Measurements from ENCODE around the gene KRT4.
"Not testable (repeated sequence)": the region's sequence is repeated elsewhere in the genome, so short reads cannot be mapped to it uniquely, and the experiment has no call there.

The KRT4 gene

DNA sequence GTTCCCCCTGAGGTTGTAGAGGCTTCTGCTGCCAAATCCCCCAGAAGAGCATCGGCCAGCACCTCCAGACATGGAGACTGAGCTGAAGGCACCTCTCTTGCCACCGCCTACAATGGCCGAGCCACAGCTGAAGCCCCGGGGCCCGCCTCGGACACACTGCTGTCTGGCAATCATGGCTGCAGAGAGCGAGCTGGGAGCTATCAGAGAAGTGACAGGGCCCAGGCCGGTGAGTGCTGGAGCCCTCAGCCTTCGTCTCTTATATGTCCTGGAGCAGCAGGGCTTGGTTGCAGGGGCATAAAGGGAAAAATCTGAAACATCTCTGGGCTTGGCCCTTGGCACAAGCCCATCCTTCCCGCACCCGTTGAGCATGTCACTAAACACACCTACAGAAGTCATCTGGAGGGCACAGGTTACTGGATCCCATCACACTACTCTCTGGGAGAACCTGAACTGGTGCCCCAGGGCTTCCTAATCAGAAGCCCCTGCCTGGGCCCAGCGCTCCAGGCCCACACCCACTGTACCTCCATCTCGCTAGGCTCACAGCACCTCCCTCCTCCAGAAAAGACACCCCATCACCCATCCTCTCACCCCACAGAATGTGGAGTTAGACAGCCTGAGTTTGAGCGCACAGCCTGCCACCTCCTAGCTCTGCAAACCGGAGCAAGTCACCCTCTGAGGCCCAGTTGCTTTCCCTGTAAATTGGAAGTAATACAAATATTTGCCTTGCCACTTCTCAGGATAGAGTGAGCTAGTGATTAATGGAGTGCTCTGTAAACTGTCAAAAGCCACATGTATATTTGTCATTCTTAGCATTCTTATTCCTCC, at the start of gene KRT4:
Gene KRT4, minus strand, starts transcription at position 232 of the 825 bp plus-strand sequence. Its CDS starts 58 bp downstream, at position 174.
- no peaks in the 10 kb centered on the region for H3K27me3 ChIP-seq (ENCODE audit: control insufficient read depth, insufficient read depth, low read length)
- no peak for DNase-seq (ENCODE audit: low read depth, low spot score)
- H3K4me1 ChIP-seq (ENCODE audit: control insufficient read depth, insufficient read depth, low read length) = no peaks in the 10 kb centered on the region
- no peaks in the 10 kb centered on the region for H3K36me3 ChIP-seq (ENCODE audit: control insufficient read depth, insufficient read depth, low read length)
- no peak within 1 kb of the TSS for H3K4me3 ChIP-seq (ENCODE audit: low read length)
- H3K27ac ChIP-seq (ENCODE audit: low read length) = no peak within 1 kb of the TSS
- H3K9me3 ChIP-seq (ENCODE audit: control insufficient read depth, insufficient read depth, low read length) = no peaks in the 10 kb centered on the region
- WGBS (ENCODE audit: insufficient coverage, insufficient read length) = no CpG with 5 or more reads among the region's 15 CpGs

DNA sequence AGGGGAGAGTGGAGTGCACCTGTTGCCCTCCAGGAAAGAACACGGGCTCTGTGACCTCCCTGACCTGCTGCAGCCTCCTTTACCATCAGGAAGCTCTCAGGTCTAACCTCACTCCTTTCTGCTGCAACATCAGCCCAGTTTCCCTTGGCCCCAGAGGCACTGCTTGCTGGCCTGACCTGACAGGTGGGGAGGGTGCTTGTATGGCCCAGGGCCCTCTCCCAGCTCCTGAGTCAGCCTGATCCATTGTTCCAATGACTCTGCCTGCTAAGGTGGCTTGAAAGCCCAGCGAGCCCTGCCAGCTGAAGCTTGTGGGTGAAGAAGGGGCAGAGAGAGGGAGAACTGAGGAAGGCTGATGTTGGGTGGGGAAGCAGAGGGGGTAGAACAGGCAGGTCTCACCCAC, 48.1 kb upstream of the KRT4 start:
- no peak for DNase-seq (ENCODE audit: low read depth, low spot score)
- no peaks in the 10 kb centered on the region for H3K27me3 ChIP-seq (ENCODE audit: control insufficient read depth, insufficient read depth, low read length)
- no peaks in the 10 kb centered on the region for H3K36me3 ChIP-seq (ENCODE audit: control insufficient read depth, insufficient read depth, low read length)
- no peak overlapping the region for H3K27ac ChIP-seq (ENCODE audit: low read length)
- no peak overlapping the region for H3K4me3 ChIP-seq (ENCODE audit: low read length)
- H3K9me3 ChIP-seq (ENCODE audit: control insufficient read depth, insufficient read depth, low read length) = no peaks in the 10 kb centered on the region
- WGBS (ENCODE audit: insufficient coverage, insufficient read length) = no CpG with 5 or more reads among the region's 2 CpGs
- no peaks in the 10 kb centered on the region for H3K4me1 ChIP-seq (ENCODE audit: control insufficient read depth, insufficient read depth, low read length)

DNA sequence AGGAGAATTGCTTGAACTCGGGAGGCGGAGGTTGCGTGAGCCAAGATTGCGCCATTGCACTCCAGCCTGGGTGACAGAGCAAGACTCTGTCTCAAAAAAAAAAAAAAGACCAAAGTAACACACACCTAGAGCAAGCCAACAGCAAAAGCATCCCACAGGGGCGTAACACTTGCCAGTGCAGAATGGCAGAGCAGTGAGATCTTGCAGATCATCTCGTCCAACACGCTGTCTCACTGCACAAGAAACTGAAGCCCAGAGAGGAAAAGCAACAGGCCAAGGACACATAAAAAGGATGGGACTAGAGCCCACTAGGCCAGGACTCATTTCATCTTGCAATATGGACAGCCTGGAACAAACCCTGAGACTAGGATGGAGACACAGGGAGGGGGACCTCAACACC, 47.6 kb upstream of the KRT4 start:
- Histone ChIP-seq H3K4me1 (ENCODE audit: control insufficient read depth, insufficient read depth, low read length) (no peaks in the 10 kb centered on the region), H3K36me3 (ENCODE audit: control insufficient read depth, insufficient read depth, low read length) (no peaks in the 10 kb centered on the region), H3K9me3 (ENCODE audit: control insufficient read depth, insufficient read depth, low read length) (no peaks in the 10 kb centered on the region), H3K27me3 (ENCODE audit: control insufficient read depth, insufficient read depth, low read length) (no peaks in the 10 kb centered on the region), H3K27ac (ENCODE audit: low read length) (no peak overlapping the region), H3K4me3 (ENCODE audit: low read length) (no peak overlapping the region)
- no CpG with 5 or more reads among the region's 7 CpGs for WGBS (ENCODE audit: insufficient coverage, insufficient read length)
- no peak for DNase-seq (ENCODE audit: low read depth, low spot score)

DNA sequence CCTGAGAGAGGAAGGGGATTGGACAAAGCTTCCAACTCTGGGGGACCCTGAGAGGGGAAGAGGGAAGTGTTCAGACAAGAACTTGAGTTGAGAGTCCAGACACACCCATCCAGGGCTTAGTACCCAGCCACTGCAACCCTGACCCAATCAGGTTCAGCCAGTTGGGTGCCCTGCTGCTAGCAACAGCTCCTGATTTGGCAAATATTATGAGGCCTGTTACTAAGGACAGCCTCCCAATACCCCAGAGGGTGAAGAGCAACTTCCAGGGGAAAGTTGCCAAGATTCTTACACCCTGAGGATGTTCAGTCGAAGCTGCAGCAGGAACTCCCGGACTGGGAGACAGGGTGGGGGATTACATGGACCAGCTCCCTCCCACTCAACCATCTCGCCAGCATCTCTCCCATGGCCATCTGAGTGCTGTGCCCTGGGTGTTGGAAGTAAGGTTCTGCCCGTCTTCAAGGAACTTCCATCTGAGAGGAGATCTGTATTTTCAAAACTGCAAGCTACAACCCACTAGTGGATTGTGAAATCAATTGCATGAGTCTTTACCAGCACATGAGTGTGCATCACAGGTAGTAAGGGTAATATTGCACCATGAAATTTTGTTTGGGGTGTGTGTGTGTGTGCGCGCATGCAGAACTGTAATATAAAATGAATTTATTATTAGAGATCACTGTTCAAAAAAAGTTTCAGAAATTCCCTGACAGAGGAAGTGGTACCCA, 46.3 kb upstream of the KRT4 start:
- no CpG with 5 or more reads among the region's 6 CpGs for WGBS (ENCODE audit: insufficient coverage, insufficient read length)
- no peak for DNase-seq (ENCODE audit: low read depth, low spot score)
- Histone ChIP-seq H3K4me3 (ENCODE audit: low read length) (no peak overlapping the region), H3K9me3 (ENCODE audit: control insufficient read depth, insufficient read depth, low read length) (no peaks in the 10 kb centered on the region), H3K27ac (ENCODE audit: low read length) (no peak overlapping the region), H3K36me3 (ENCODE audit: control insufficient read depth, insufficient read depth, low read length) (no peaks in the 10 kb centered on the region), H3K27me3 (ENCODE audit: control insufficient read depth, insufficient read depth, low read length) (no peaks in the 10 kb centered on the region), H3K4me1 (ENCODE audit: control insufficient read depth, insufficient read depth, low read length) (no peaks in the 10 kb centered on the region)

DNA sequence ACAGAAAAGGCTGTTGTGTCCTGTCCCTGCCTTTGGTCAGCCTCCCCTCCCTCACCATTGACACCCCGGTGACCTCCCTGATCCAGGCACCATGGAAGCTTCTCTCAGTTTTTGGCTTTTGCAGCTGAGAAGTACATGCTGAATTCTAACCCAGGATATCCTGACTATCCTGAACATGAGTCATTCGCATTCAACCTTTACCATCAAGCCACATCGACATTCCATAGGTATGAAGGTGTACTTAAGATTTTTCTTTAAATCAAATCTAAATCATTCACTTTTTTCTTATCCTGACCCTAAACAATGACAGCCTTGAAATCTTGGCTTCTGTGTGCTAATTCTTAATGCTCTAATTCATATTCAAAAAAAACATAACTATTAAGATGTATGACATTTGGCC, 43.6 kb upstream of the KRT4 start:
- no peaks in the 10 kb centered on the region for H3K27me3 ChIP-seq (ENCODE audit: control insufficient read depth, insufficient read depth, low read length)
- no CpG with 5 or more reads among the region's 3 CpGs for WGBS (ENCODE audit: insufficient coverage, insufficient read length)
- no peaks in the 10 kb centered on the region for H3K36me3 ChIP-seq (ENCODE audit: control insufficient read depth, insufficient read depth, low read length)
- no peaks in the 10 kb centered on the region for H3K4me1 ChIP-seq (ENCODE audit: control insufficient read depth, insufficient read depth, low read length)
- no peak for DNase-seq (ENCODE audit: low read depth, low spot score)
- H3K4me3 ChIP-seq (ENCODE audit: low read length) = no peak overlapping the region
- no peaks in the 10 kb centered on the region for H3K9me3 ChIP-seq (ENCODE audit: control insufficient read depth, insufficient read depth, low read length)
- H3K27ac ChIP-seq (ENCODE audit: low read length) = no peak overlapping the region

DNA sequence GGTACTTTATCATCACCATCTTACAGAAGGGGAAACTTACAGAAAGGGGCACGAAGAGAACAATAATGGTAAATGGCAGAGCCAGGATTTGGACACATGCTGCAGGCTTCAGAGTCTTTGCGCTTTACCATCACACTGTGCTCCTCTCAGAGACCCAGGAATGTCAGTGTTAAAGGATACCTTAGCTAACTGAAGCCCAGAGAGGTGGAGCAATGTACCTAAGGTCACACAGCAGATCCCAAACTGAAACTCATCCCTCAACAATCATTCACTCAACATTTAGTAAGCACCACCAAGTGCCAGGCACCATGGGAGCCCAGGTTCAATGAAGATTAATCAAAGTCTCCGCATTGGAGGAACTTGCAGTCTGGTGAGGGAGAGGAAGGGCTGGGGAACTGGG, 42.9 kb upstream of the KRT4 start:
- no peaks in the 10 kb centered on the region for H3K36me3 ChIP-seq (ENCODE audit: control insufficient read depth, insufficient read depth, low read length)
- no CpG with 5 or more reads among the region's 3 CpGs for WGBS (ENCODE audit: insufficient coverage, insufficient read length)
- H3K27ac ChIP-seq (ENCODE audit: low read length) = no peak overlapping the region

DNA sequence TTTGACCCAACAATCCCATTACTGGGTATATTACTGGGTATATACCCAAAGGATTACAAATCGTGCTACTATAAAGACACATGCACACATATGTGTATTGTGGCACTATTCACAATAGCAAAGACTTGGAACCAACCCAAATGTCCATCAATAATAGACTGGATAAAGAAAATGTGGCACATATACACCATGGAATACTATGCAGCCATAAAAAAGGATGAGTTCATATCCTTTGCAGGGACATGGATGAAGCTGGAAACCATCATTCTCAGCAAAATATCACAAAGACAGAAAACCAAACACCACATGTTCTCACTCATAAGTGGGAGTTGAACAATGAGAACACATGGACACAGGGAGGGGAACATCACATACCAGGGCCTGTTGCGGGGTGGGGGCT, 42.2 kb upstream of the KRT4 start:
- H3K36me3 ChIP-seq (ENCODE audit: control insufficient read depth, insufficient read depth, low read length); H3K9me3 ChIP-seq (ENCODE audit: control insufficient read depth, insufficient read depth, low read length); H3K27me3 ChIP-seq (ENCODE audit: control insufficient read depth, insufficient read depth, low read length); H3K4me1 ChIP-seq (ENCODE audit: control insufficient read depth, insufficient read depth, low read length); H3K27ac ChIP-seq (ENCODE audit: low read length); H3K4me3 ChIP-seq (ENCODE audit: low read length); DNase-seq (ENCODE audit: low read depth, low spot score): not testable (repeated sequence)
- no CpG with 5 or more reads among the region's 2 CpGs for WGBS (ENCODE audit: insufficient coverage, insufficient read length)

More for the DNA sequence above, 42.9 kb upstream of the KRT4 start:
- Histone ChIP-seq H3K27me3 (ENCODE audit: control insufficient read depth, insufficient read depth, low read length) (no peaks in the 10 kb centered on the region), H3K4me3 (ENCODE audit: low read length) (no peak overlapping the region), H3K9me3 (ENCODE audit: control insufficient read depth, insufficient read depth, low read length) (no peaks in the 10 kb centered on the region), H3K4me1 (ENCODE audit: control insufficient read depth, insufficient read depth, low read length) (no peaks in the 10 kb centered on the region)
- DNase-seq (ENCODE audit: low read depth, low spot score) = no peak

DNA sequence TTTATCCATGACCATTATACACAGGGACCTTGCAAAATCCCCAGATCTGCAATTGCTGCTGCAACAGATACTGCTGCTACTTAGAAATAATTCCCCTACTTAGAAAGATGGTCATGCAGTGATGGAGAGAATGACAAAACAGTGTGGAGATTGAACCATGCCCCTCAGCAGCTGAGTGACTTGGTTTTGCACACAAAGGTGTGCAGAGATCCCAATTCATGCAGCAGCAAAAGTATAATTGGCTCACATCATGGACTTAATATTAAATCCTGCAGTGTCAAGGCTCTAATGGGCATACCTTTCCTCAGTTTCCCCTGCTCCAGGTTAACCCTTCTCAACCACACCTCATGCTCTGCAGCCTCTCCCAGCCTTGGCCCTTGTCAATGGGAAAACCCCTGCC, 37.9 kb upstream of the KRT4 start:
- no peak overlapping the region for H3K27ac ChIP-seq (ENCODE audit: low read length)
- no peaks in the 10 kb centered on the region for H3K9me3 ChIP-seq (ENCODE audit: control insufficient read depth, insufficient read depth, low read length)
- H3K4me1 ChIP-seq (ENCODE audit: control insufficient read depth, insufficient read depth, low read length) = no peaks in the 10 kb centered on the region
- DNase-seq (ENCODE audit: low read depth, low spot score) = no peak
- H3K36me3 ChIP-seq (ENCODE audit: control insufficient read depth, insufficient read depth, low read length) = no peaks in the 10 kb centered on the region
- H3K4me3 ChIP-seq (ENCODE audit: low read length) = no peak overlapping the region
- H3K27me3 ChIP-seq (ENCODE audit: control insufficient read depth, insufficient read depth, low read length) = no peaks in the 10 kb centered on the region

DNA sequence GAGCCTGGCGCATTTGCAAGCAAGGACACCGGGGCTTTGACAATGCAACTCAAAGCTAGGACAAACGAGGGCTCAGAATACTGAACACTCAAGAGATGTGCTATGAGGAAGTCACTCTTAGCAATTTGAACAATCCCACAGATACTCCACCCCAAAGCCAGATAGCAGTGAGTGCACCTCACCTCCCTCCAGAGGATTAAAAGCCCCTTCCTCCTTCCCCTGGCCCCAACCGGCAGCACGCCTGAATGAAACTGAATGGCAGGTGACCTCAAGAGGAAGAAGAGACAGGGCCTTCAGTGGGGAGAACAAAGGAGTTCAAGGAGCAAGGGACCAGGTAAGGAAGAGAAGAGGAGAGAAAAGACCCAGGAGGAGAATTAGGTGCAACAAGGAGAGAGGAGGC, 36.8 kb upstream of the KRT4 start:
- DNase-seq (ENCODE audit: low read depth, low spot score) = no peak
- H3K27ac ChIP-seq (ENCODE audit: low read length) = no peak overlapping the region
- no peaks in the 10 kb centered on the region for H3K9me3 ChIP-seq (ENCODE audit: control insufficient read depth, insufficient read depth, low read length)
- H3K27me3 ChIP-seq (ENCODE audit: control insufficient read depth, insufficient read depth, low read length) = no peaks in the 10 kb centered on the region
- no CpG with 5 or more reads among the region's 5 CpGs for WGBS (ENCODE audit: insufficient coverage, insufficient read length)
- no peaks in the 10 kb centered on the region for H3K36me3 ChIP-seq (ENCODE audit: control insufficient read depth, insufficient read depth, low read length)
- no peak overlapping the region for H3K4me3 ChIP-seq (ENCODE audit: low read length)
- no peaks in the 10 kb centered on the region for H3K4me1 ChIP-seq (ENCODE audit: control insufficient read depth, insufficient read depth, low read length)

DNA sequence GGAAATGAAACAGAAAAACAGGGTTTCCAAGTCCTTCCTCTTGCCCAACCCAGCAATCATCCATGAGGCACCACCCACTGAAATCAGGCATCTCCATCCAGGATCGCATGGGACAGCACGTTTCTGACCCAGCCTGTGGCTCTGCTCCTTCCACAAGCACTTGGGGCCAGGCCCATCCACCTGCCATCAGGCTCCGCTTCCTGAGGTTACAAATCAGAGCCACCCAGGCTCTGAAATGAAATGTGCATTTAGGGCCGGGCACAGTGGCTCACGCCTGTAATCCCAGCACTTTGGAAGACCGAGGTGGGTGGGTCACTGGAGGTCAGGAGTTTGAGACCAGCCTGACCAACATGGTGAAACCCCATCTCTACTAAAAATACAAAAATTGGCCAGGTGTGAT, 35.6 kb upstream of the KRT4 start:
- no peaks in the 10 kb centered on the region for H3K9me3 ChIP-seq (ENCODE audit: control insufficient read depth, insufficient read depth, low read length)
- whole genome bisulfite sequencing (ENCODE audit: insufficient coverage, insufficient read length) = no CpG with 5 or more reads among the region's 6 CpGs

More for the DNA sequence above, 35.6 kb upstream of the KRT4 start:
- H3K27ac ChIP-seq (ENCODE audit: low read length) = no peak overlapping the region
- H3K27me3 ChIP-seq (ENCODE audit: control insufficient read depth, insufficient read depth, low read length) = no peaks in the 10 kb centered on the region
- no peaks in the 10 kb centered on the region for H3K4me1 ChIP-seq (ENCODE audit: control insufficient read depth, insufficient read depth, low read length)
- H3K36me3 ChIP-seq (ENCODE audit: control insufficient read depth, insufficient read depth, low read length) = no peaks in the 10 kb centered on the region
- no peak overlapping the region for H3K4me3 ChIP-seq (ENCODE audit: low read length)
- no peak for DNase-seq (ENCODE audit: low read depth, low spot score)

Measured in iPS DF 6.9 (cell line).